K562 (cell line): ENCODE data around the gene CABP4. TPM values are rescaled to one million over a fixed set of nuclear protein-coding genes. Genes with fewer than 3 reads are reported as not detected.

Experiments used
- ATF1 ChIP-seq, 2 experiments: fragments of 450-650 bp in 1 of 2; IDR thresholded peaks; 2 replicates each; pipeline ENCODE4 v1.6.1; 2016; ENCODE audit warnings: missing compliant biosample characterization in 1 of 2, missing genetic modification characterization in 1 of 2
- BDP1 ChIP-seq: IDR thresholded peaks from 3 replicates; pipeline ENCODE4 v1.6.1; 2011; ENCODE audit not compliant: insufficient read length, insufficient read depth
- CREB3 ChIP-seq: fragments of 450-650 bp; conservative IDR thresholded peaks from 2 replicates; pipeline ENCODE4 v1.6.1; 2016; ENCODE audit warnings: missing genetic modification characterization, low read depth, mild to moderate bottlenecking, missing compliant biosample characterization, moderate library complexity
- CSDE1 ChIP-seq, 2 experiments: fragments of 450-650 bp; IDR thresholded peaks; 2 replicates each; pipeline ENCODE4 v1.6.1; 2016; ENCODE audit warnings: mild to moderate bottlenecking in 1 of 2
- ELF2 ChIP-seq: fragments of 250-450 bp; sonication (Bioruptor Pico); IDR thresholded peaks from 2 replicates; pipeline ENCODE4 v1.5.0; 2021; ENCODE audit warnings: mild to moderate bottlenecking
- FIP1L1 ChIP-seq: fragments of 200-400 bp; formaldehyde crosslinking; IDR thresholded peaks from 2 replicates; pipeline ENCODE4 v1.6.1; 2018; ENCODE audit warnings: mild to moderate bottlenecking, low read depth, low read length; ENCODE audit not compliant: poor library complexity, severe bottlenecking
- GABPA ChIP-seq: fragments of 200-800 bp; sonication (Bioruptor generic); conservative IDR thresholded peaks from 2 replicates; pipeline ENCODE4 v1.6.1; 2016; ENCODE audit warnings: low read depth, missing genetic modification characterization, missing compliant biosample characterization
- GMEB1 ChIP-seq: fragments of 250-450 bp; sonication (Bioruptor Pico); IDR thresholded peaks from 2 replicates; pipeline ENCODE4 v1.4.0; 2020; ENCODE audit warnings: mild to moderate bottlenecking
- HMGXB4 ChIP-seq: sonication (generic); formaldehyde crosslinking; IDR thresholded peaks from 2 replicates; pipeline ENCODE4 v1.8.1; 2023; ENCODE audit warnings: mild to moderate bottlenecking, missing genetic modification reagents
- JUND ChIP-seq, 2 experiments: IDR thresholded peaks; 2 replicates in 1 of 2; 3 replicates in 1 of 2; pipeline ENCODE4 v1.6.1; 2011; ENCODE audit warnings: borderline replicate concordance in 2 of 2, low read depth in 2 of 2, low read length in 2 of 2, improper control_type of control experiment in 1 of 2, missing biosample characterization in 1 of 2, missing genetic modification characterization in 1 of 2, missing genetic modification reagents in 1 of 2
- KLF1 ChIP-seq: fragments of 450-650 bp; IDR thresholded peaks from 2 replicates; pipeline ENCODE4 v1.6.1; 2016; ENCODE audit warnings: missing genetic modification characterization, missing compliant biosample characterization
- MAX ChIP-seq: sonication (generic); formaldehyde crosslinking; IDR thresholded peaks from 2 replicates; pipeline ENCODE4 v1.9.0; 2022; ENCODE audit warnings: mild to moderate bottlenecking, missing genetic modification reagents
- MED1 ChIP-seq: sonication (generic); formaldehyde crosslinking; IDR thresholded peaks from 2 replicates; pipeline ENCODE4 v1.8.1; 2023; ENCODE audit warnings: missing genetic modification reagents, borderline replicate concordance
- NFXL1 ChIP-seq: fragments of 450-650 bp; formaldehyde crosslinking; IDR thresholded peaks from 2 replicates; pipeline ENCODE4 v1.4.0; 2021; ENCODE audit warnings: mild to moderate bottlenecking
- PHTF2 ChIP-seq: fragments of 250-450 bp; sonication (Bioruptor Pico); IDR thresholded peaks from 2 replicates; pipeline ENCODE4 v1.5.0; 2021; ENCODE audit warnings: mild to moderate bottlenecking
- PPARD ChIP-seq: fragments of 250-450 bp; sonication (Bioruptor Pico); IDR thresholded peaks from 2 replicates; pipeline ENCODE4 v1.8.0; 2022; ENCODE audit warnings: inconsistent platforms, mild to moderate bottlenecking, moderate library complexity
- RFX1 ChIP-seq: fragments of 450-650 bp; IDR thresholded peaks from 2 replicates; pipeline ENCODE4 v1.6.1; 2016; ENCODE audit warnings: mild to moderate bottlenecking, moderate library complexity
- SMARCA4 ChIP-seq: fragments of 450-650 bp; IDR thresholded peaks from 2 replicates; pipeline ENCODE4 v1.6.1; 2016
- SMARCA5 ChIP-seq: fragments of 450-650 bp; IDR thresholded peaks from 2 replicates; pipeline ENCODE4 v1.6.1; 2016
- U2AF2 ChIP-seq: fragments of 200-400 bp; formaldehyde crosslinking; optimal IDR thresholded peaks from 2 replicates; pipeline ENCODE3; 2017; ENCODE audit warnings: low read depth, mild to moderate bottlenecking, low read length
- USF2 ChIP-seq: sonication (generic); formaldehyde crosslinking; IDR thresholded peaks from 2 replicates; pipeline ENCODE4 v1.5.0; 2020; ENCODE audit warnings: missing genetic modification reagents
- ZKSCAN1 ChIP-seq: fragments of 150-350 bp; IDR thresholded peaks from 2 replicates; pipeline ENCODE4 v1.6.1; 2016; ENCODE audit warnings: low read depth, low read length
- ZNF444 ChIP-seq: fragments of 250-450 bp; sonication (Bioruptor Pico); IDR thresholded peaks from 2 replicates; pipeline ENCODE4 v1.4.0; 2020; ENCODE audit warnings: mild to moderate bottlenecking, moderate library complexity
- ZNF76 ChIP-seq: fragments of 250-450 bp; sonication (Bioruptor Pico); IDR thresholded peaks from 2 replicates; pipeline ENCODE4 v1.4.0; 2020; ENCODE audit warnings: mild to moderate bottlenecking, moderate library complexity, borderline replicate concordance
- polyA plus RNA-seq, 8 experiments: library from polyadenylated mRNA; depleted of rRNA in 4 of 8; stranded (reverse) in 5 of 8; unstranded in 3 of 8; fragments of >200 nt; fragmentation: Nextera tagmentation in 2 of 8; fragmentation: Illumina TruSeq in 1 of 8; extraction: Ambion mirVana in 2 of 8; extraction: Trizol in 1 of 8; gene quantifications; 2 replicates each; pipeline versions ENCODE4 v1.2.1 to v1.2.3, GENCODE V29; 2011 to 2014; ENCODE audit warnings: inconsistent platforms in 1 of 8, missing spikeins in 1 of 8
- total RNA-seq, 7 experiments: library from RNA; depleted of rRNA in 6 of 7; stranded (reverse); fragments of >200 nt in 6 of 7; fragmentation: Illumina TruSeq in 2 of 7; extraction: Trizol in 2 of 7; gene quantifications; 2 replicates each; pipeline versions ENCODE4 v1.2.1 to v1.2.3, GENCODE V29; 2011 to 2021; ENCODE audit warnings: low replicate concordance in 1 of 7

The CABP4 gene
- total and polyA plus RNA-seq, 9 of the 15 experiments (the other 6 are each of a cell fraction or from before 2014, with no cell fraction given): 0.11 TPM; not detected in 8

GRCh38 chr11:67436459-67437081 is 18.6 kb upstream of the CABP4 start (continued):
- TF ChIP-seq CSDE1 (IDR thresholded peaks at IDR 0.05): no peak
- TF ChIP-seq GABPA: peak; percentile 7; the same call in 1 of the 2 replicates
- peak; percentile 42 for TF ChIP-seq JUND (IDR thresholded peaks at IDR 0.05; ENCODE audit: borderline replicate concordance, low read depth, low read length)
- TF ChIP-seq JUND (tag; IDR thresholded peaks at IDR 0.05; ENCODE audit: borderline replicate concordance, low read depth, low read length): no peak; the same call in 2 of the 3 replicates
- no peak for TF ChIP-seq SMARCA5
- TF ChIP-seq U2AF2: no peak
- TF ChIP-seq FIP1L1: no peak
- TF ChIP-seq GMEB1 (CRISPR knock-in tag): no peak
- no peak for TF ChIP-seq PPARD (CRISPR knock-in tag)
- TF ChIP-seq ATF1 (CRISPR knock-in tag; IDR thresholded peaks at IDR 0.05): no peak
- no peak for TF ChIP-seq ATF1 (tag; IDR thresholded peaks at IDR 0.05)
- TF ChIP-seq KLF1: no peak
- TF ChIP-seq CREB3 (tag): no peak
- TF ChIP-seq MED1 (CRISPR knock-in tag): no peak
- no peak for TF ChIP-seq HMGXB4 (CRISPR knock-in tag)
- TF ChIP-seq ZNF444 (CRISPR knock-in tag): 0 out of 2 replicates have a peak, but pooled peaks have one; percentile 38
- no peak for TF ChIP-seq ZKSCAN1
- no peak for TF ChIP-seq PHTF2 (CRISPR knock-in tag)
- no peak for TF ChIP-seq NFXL1
- TF ChIP-seq BDP1: no peak
- TF ChIP-seq MAX: peak; percentile 49; the same call in 1 of the 2 replicates
- TF ChIP-seq RFX1: no peak
- TF ChIP-seq SMARCA4: peak; percentile 48
- TF ChIP-seq ELF2 (CRISPR knock-in tag): no peak
- no peak for TF ChIP-seq USF2 (CRISPR knock-in tag)
- TF ChIP-seq ZNF76: no peak
